ENCODE data around the gene PLOD3.

DNA sequence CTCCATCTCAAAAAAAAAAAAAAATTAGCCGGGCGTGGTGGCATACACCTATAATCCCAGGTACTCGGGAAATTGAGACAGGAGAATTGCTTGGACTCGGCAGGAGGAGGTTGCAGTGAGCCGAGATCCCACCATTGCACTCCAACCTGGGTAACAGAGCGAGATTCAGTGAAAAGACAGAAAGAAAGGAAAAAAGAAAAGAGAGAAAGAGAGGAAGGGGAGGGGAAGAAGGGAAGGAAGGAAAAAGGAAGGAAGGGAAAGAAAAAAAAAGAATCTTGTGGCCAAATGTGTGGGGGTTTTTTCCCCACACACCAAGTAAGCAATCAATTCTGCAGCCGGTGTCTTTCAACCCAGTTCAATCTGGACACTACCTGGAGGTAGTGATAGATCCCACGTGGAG, 28.3 kb downstream of the PLOD3 start:
- no peak for TF ChIP-seq EZH2 (IDR thresholded peaks at IDR 0.05)
- TF ChIP-seq POLR2AphosphoS5 (IDR thresholded peaks at IDR 0.05; ENCODE audit: borderline replicate concordance, low read depth, low read length): no peak
- TF ChIP-seq FOXP2 (optimal IDR thresholded peaks at IDR 0.05; ENCODE audit: control extremely low read depth, extremely low read length, insufficient read depth): no peak
